GM06990 (cell line): Measurements from ENCODE around the gene RNF17.

Experiments
- DNase-seq: peaks from one replicate; pipeline ENCODE4 v3.0.0-alpha.2; 2011; ENCODE audit not compliant: insufficient read length; ENCODE audit errors: extremely low read depth
- H3K27me3 ChIP-seq: replicated peaks from 2 replicates; pipeline ENCODE4 v1.6.0; 2011; ENCODE audit warnings: low read length; ENCODE audit not compliant: control insufficient read depth, insufficient read depth
- H3K36me3 ChIP-seq: 2 replicates; pipeline ENCODE4 v1.5.1; 2011; ENCODE audit warnings: low read length; ENCODE audit not compliant: control insufficient read depth, insufficient read depth
- H3K4me3 ChIP-seq: replicated peaks from 2 replicates; pipeline ENCODE4 v1.5.1; 2011; ENCODE audit warnings: low read depth, mild to moderate bottlenecking, control low read depth, low read length
- TF ChIP-seq, protein P1 (sequence below): IDR thresholded peaks from 2 replicates; pipeline ENCODE4 v1.5.1; 2011; ENCODE audit warnings: low read length, control low read depth, mild to moderate bottlenecking, inconsistent platforms; ENCODE audit not compliant: insufficient read depth, poor library complexity, severe bottlenecking

The RNF17 gene

DNA sequence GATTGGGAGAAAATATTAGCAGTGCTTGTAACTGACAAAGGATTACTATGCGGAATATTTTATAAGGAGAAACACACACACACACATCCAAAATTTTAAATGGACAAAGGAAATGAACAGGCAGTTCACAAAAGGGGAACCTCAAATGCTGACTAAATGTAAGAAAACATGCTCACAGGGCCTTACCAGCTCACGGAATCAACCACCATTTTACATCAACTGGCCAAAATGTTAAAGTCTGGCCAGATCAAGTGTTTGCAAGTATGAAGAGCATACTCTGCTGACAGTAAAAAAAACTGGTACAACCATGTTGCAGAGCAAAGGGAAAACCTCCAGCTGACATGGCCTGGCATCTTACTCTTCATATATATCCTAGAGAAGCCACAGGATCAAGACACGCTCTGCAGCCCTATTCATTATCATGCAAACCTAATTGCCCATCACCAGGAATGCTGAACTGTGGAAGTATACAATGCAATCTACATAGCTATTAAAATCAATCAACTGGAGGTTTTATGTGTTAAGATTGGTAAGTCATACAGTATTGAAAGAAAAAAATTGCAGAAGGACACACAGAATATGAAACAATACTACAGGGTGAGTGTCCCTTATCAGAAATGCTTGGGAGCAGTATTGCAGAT is 124.4 kb downstream of the RNF17 start:
- no peaks in the 10 kb centered on the region for H3K27me3 ChIP-seq
- no peak overlapping the region for H3K4me3 ChIP-seq
- TF ChIP-seq, protein P1, sequence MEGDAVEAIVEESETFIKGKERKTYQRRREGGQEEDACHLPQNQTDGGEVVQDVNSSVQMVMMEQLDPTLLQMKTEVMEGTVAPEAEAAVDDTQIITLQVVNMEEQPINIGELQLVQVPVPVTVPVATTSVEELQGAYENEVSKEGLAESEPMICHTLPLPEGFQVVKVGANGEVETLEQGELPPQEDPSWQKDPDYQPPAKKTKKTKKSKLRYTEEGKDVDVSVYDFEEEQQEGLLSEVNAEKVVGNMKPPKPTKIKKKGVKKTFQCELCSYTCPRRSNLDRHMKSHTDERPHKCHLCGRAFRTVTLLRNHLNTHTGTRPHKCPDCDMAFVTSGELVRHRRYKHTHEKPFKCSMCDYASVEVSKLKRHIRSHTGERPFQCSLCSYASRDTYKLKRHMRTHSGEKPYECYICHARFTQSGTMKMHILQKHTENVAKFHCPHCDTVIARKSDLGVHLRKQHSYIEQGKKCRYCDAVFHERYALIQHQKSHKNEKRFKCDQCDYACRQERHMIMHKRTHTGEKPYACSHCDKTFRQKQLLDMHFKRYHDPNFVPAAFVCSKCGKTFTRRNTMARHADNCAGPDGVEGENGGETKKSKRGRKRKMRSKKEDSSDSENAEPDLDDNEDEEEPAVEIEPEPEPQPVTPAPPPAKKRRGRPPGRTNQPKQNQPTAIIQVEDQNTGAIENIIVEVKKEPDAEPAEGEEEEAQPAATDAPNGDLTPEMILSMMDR: no peak
- DNase-seq: no peak
- peaks cover 14% of the 10 kb centered on the region for H3K36me3 ChIP-seq

DNA sequence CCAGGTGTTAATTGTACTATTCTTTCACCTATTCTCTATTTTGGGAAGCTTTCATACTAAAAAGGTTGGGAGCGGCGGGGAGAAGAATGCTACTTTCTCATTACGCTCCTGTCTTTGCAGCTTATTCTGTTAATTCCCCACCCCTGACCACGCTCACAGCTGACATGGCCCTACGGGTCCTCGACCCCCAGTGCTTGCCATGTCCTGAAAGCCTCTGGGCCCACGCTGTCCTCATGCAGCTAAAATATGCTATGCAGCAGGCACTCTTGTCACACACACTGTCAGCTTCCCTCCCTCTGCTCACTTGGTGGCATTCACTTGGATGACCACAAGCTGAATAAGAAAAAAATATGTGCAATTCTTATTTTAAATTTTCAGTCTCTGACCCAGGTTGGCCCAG is 126.3 kb downstream of the RNF17 start:
- Histone ChIP-seq H3K4me3 (no peak overlapping the region), H3K27me3 (no peaks in the 10 kb centered on the region), H3K36me3 (peaks cover 15% of the 10 kb centered on the region)
- TF ChIP-seq, protein P1: no peak
- DNase-seq: no peak

DNA sequence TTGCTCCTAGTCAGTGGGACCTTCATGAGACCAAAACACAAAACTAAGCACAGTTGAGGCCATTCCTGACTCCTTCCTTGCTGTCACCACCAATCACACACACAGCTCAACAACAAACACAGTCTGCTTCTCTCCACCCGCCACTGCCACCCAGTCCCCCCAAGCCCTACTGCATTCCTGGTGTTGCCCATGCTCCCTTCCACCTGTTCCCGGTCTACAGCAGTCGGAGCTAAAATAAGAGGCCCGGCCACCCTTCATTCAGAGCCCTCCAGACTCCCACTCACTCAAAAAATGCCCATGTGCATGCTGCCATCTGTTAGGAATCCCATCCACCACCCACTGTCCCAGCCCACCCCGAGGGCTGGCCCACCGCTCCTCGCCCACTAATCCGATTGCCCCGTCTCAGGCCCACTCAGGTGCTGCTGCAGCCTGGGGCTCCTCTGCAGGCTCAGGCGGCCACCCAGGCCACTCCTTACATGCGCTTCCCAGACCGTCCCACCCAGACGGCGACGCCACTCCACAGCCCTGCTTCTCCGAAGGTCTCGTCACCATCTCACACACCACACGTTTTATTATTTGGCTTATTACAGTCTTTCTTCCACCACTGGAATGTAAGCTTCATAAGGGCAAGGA is 127.6 kb downstream of the RNF17 start:
- H3K4me3 ChIP-seq: no peak overlapping the region
- H3K36me3 ChIP-seq: peaks cover 13% of the 10 kb centered on the region
- TF ChIP-seq, protein P1: no peak
- no peak for DNase-seq
- no peaks in the 10 kb centered on the region for H3K27me3 ChIP-seq

DNA sequence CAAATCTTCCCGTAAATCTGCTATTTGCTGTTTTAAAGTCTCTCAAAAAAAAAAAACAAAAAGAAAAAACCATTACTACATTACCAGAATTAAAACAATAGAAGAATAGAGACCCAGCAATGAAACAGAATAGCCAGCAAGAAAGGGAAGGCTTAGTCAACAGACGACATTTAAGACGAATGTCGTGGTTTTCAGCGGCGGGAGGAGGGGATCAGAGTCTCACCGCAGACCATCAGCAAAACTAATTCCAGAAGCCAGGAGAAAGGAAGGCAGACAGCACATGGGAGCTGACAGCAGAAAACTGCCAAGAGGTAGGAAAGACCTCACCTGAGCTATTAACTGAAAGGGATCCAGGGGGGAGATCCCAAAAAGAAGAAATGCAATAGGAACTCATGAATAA is 128.9 kb downstream of the RNF17 start:
- H3K27me3 ChIP-seq: no peaks in the 10 kb centered on the region
- DNase-seq: no peak
- H3K36me3 ChIP-seq: peaks cover 13% of the 10 kb centered on the region
- TF ChIP-seq, protein P1: no peak
- H3K4me3 ChIP-seq: no peak overlapping the region

DNA sequence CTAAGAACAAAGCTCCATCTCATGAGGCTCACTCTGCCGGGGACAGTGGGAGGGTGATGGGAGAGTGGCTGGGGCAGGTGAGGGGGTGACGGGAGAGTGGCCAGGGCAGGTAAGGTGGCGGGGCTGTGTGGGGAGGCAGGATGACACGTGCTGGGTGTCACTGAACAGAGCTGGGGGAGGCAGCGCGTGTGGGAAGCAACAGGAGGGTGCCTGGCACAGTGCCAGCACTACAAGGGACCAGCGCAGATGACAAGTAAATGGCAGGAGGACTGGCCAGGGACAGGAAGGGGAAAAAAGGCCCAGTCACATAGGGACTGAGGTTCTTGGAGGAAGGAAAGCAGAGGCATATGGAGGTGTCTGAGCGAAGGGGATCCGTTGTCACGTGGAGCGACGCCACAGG is 129.9 kb downstream of the RNF17 start:
- peaks cover 13% of the 10 kb centered on the region for H3K36me3 ChIP-seq
- TF ChIP-seq, protein P1: no peak
- no peaks in the 10 kb centered on the region for H3K27me3 ChIP-seq
- DNase-seq: no peak
- no peak overlapping the region for H3K4me3 ChIP-seq
